ENCODE measurements around the gene ZCWPW1.

DNA sequence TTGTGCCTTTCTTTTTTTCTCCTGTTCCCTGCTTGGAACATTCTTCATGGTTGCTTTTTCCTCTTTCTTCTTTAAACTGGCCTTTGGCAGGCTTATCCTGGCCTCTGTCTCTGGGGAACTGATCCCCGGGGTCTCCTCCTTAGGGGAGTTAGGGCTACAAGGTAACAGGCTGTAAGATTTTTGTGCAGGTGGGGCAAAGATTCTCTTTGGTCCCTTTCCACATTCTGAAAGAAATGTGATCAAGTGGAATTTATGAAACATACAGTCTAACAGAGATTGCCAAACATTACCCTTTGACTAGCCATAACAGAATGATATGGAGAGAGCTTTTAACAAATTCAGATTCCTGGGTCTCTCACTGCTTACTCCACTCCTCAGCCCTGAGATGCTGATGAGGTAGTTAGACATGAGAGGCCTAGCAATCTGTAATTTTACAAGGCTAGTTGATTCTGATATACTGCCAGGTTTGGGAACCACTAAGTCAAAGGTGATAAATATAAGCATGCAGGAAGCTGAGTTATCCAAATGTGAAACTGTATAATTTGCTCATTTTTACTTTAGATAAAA, 8.8 kb downstream of the ZCWPW1 start:
- TF ChIP-seq TEAD4 (IDR thresholded peaks at IDR 0.05; ENCODE audit: low read depth, low read length) = no peak
- TF ChIP-seq, protein P1, sequence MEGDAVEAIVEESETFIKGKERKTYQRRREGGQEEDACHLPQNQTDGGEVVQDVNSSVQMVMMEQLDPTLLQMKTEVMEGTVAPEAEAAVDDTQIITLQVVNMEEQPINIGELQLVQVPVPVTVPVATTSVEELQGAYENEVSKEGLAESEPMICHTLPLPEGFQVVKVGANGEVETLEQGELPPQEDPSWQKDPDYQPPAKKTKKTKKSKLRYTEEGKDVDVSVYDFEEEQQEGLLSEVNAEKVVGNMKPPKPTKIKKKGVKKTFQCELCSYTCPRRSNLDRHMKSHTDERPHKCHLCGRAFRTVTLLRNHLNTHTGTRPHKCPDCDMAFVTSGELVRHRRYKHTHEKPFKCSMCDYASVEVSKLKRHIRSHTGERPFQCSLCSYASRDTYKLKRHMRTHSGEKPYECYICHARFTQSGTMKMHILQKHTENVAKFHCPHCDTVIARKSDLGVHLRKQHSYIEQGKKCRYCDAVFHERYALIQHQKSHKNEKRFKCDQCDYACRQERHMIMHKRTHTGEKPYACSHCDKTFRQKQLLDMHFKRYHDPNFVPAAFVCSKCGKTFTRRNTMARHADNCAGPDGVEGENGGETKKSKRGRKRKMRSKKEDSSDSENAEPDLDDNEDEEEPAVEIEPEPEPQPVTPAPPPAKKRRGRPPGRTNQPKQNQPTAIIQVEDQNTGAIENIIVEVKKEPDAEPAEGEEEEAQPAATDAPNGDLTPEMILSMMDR (IDR thresholded peaks at IDR 0.05; ENCODE audit: control extremely low read depth in 1 of 3, insufficient read depth in 1 of 3, low read depth in 1 of 3, low read length in 3 of 3) = no peak
- TF ChIP-seq BCL11A (IDR thresholded peaks at IDR 0.05; ENCODE audit: low read depth in 2 of 2, low read length in 2 of 2) = no peak
- TF ChIP-seq RBBP5 (IDR thresholded peaks at IDR 0.05; ENCODE audit: borderline replicate concordance, low read depth, low read length) = no peak
- TF ChIP-seq EP300 (IDR thresholded peaks at IDR 0.05; ENCODE audit: borderline replicate concordance in 1 of 2, low read depth in 2 of 2, low read length in 2 of 2) = no peak
- no peak for TF ChIP-seq JUN (IDR thresholded peaks at IDR 0.05; ENCODE audit: low read depth, low read length)
- no peak for TF ChIP-seq EZH2 (IDR thresholded peaks at IDR 0.05; ENCODE audit: low read depth, low read length, severe bottlenecking)
- TF ChIP-seq, protein P2, sequence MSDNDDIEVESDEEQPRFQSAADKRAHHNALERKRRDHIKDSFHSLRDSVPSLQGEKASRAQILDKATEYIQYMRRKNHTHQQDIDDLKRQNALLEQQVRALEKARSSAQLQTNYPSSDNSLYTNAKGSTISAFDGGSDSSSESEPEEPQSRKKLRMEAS (IDR thresholded peaks at IDR 0.05) = no peak
- TF ChIP-seq POLR2A (IDR thresholded peaks at IDR 0.05; ENCODE audit: control extremely low read depth in 1 of 2, low read depth in 2 of 2, low read length in 2 of 2) = no peak
- TF ChIP-seq POLR2AphosphoS5 (IDR thresholded peaks at IDR 0.05; ENCODE audit: low read depth, low read length) = no peak
- TF ChIP-seq CHD2 (IDR thresholded peaks at IDR 0.05; ENCODE audit: low read length) = no peak
- TF ChIP-seq FOSL1 (IDR thresholded peaks at IDR 0.05; ENCODE audit: insufficient read depth, low read depth, low read length) = no peak
- TF ChIP-seq, protein P3, sequence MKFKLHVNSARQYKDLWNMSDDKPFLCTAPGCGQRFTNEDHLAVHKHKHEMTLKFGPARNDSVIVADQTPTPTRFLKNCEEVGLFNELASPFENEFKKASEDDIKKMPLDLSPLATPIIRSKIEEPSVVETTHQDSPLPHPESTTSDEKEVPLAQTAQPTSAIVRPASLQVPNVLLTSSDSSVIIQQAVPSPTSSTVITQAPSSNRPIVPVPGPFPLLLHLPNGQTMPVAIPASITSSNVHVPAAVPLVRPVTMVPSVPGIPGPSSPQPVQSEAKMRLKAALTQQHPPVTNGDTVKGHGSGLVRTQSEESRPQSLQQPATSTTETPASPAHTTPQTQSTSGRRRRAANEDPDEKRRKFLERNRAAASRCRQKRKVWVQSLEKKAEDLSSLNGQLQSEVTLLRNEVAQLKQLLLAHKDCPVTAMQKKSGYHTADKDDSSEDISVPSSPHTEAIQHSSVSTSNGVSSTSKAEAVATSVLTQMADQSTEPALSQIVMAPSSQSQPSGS (IDR thresholded peaks at IDR 0.05; ENCODE audit: low read length) = no peak
- no peak for TF ChIP-seq ZNF274 (IDR thresholded peaks at IDR 0.05; ENCODE audit: borderline replicate concordance, extremely low read depth, low read length)
